Omental fat pad (tissue), 4 donors: ENCODE results near the gene KCNC3. TPM values are rescaled to one million over a fixed set of nuclear protein-coding genes. Genes with fewer than 3 reads are reported as not detected.
"Not testable (repeated sequence)": the region's sequence is repeated elsewhere in the genome, so short reads cannot be mapped to it uniquely, and the experiment has no call there.

Source experiments
- ATAC-seq: fragments of 150-250 bp; one replicate; pipeline ENCODE4 v1.9.1; 2016; ENCODE audit warnings: mild to moderate bottlenecking, moderate library complexity; ENCODE audit not compliant: low FRiP score
- DNase-seq: peaks from one replicate; pipeline ENCODE4 v3.0.0-alpha.2; 2019; ENCODE audit warnings: low spot score
- CTCF ChIP-seq, 3 donors: fragments of 450-650 bp; IDR thresholded peaks; one replicate each; pipeline ENCODE4 v1.5.1; 2016 to 2017; ENCODE audit warnings: antibody characterized with exemption in 3 of 3, mild to moderate bottlenecking in 3 of 3, moderate library complexity in 2 of 3
- total RNA-seq, 4 donors: library from RNA; depleted of rRNA; stranded (reverse); fragments of >200 nt; gene quantifications; one replicate each; pipeline ENCODE4 v1.1.0, GENCODE V29; 2016

The KCNC3 gene
- total RNA-seq, 4 donors from 2014 or later, result 0.28 to 0.72 (median 0.31) TPM

GRCh38 chr19:50352242-50352641 lies 23.1 kb upstream of the KCNC3 start:
- no peak for DNase-seq
- no peak for TF ChIP-seq CTCF (IDR thresholded peaks at IDR 0.05)
- no peak for ATAC-seq

- DNase-seq (no peak), ATAC-seq (no peak)
- no peak for TF ChIP-seq CTCF (IDR thresholded peaks at IDR 0.05)
Measured at GRCh38 chr19:50349277-50350057, 20.3 kb upstream of the KCNC3 start.

GRCh38 chr19:50347089-50347581 lies 18.0 kb upstream of the KCNC3 start:
- not testable (repeated sequence) for DNase-seq, ATAC-seq

GRCh38 chr19:50344661-50345318 lies 15.6 kb upstream of the KCNC3 start:
- ATAC-seq (no peak), DNase-seq (no peak)
- TF ChIP-seq CTCF (IDR thresholded peaks at IDR 0.05), result no peak

GRCh38 chr19:50341091-50341564 lies 12.0 kb upstream of the KCNC3 start:
- no peak for ATAC-seq
- DNase-seq, result no peak
- no peak for TF ChIP-seq CTCF (IDR thresholded peaks at IDR 0.05)

GRCh38 chr19:50340331-50340730 lies 11.2 kb upstream of the KCNC3 start:
- TF ChIP-seq CTCF (IDR thresholded peaks at IDR 0.05), result no peak
- no peak for DNase-seq
- ATAC-seq, result no peak

GRCh38 chr19:50337031-50337430 lies 7.9 kb upstream of the KCNC3 start:
- not testable (repeated sequence) for DNase-seq, ATAC-seq
